Omental fat pad (tissue), 4 donors: ENCODE results near the gene MTA3. TPM values are rescaled to one million over a fixed set of nuclear protein-coding genes. Genes with fewer than 3 reads are reported as not detected.

ENCODE experiments used
- ATAC-seq: fragments of 150-250 bp; one replicate; pipeline ENCODE4 v1.9.1; 2016; ENCODE audit warnings: mild to moderate bottlenecking, moderate library complexity; ENCODE audit not compliant: low FRiP score
- DNase-seq: peaks from one replicate; pipeline ENCODE4 v3.0.0-alpha.2; 2019; ENCODE audit warnings: low spot score
- CTCF ChIP-seq, 3 donors: fragments of 450-650 bp; IDR thresholded peaks; one replicate each; pipeline ENCODE4 v1.5.1; 2016 to 2017; ENCODE audit warnings: antibody characterized with exemption in 3 of 3, mild to moderate bottlenecking in 3 of 3, moderate library complexity in 2 of 3
- total RNA-seq, 4 donors: library from RNA; depleted of rRNA; stranded (reverse); fragments of >200 nt; gene quantifications; one replicate each; pipeline ENCODE4 v1.1.0, GENCODE V29; 2016

MTA3 gene
- 10 to 100 TPM; 10.8 to 36.6 (median 25.2) TPM for total RNA-seq

DNA sequence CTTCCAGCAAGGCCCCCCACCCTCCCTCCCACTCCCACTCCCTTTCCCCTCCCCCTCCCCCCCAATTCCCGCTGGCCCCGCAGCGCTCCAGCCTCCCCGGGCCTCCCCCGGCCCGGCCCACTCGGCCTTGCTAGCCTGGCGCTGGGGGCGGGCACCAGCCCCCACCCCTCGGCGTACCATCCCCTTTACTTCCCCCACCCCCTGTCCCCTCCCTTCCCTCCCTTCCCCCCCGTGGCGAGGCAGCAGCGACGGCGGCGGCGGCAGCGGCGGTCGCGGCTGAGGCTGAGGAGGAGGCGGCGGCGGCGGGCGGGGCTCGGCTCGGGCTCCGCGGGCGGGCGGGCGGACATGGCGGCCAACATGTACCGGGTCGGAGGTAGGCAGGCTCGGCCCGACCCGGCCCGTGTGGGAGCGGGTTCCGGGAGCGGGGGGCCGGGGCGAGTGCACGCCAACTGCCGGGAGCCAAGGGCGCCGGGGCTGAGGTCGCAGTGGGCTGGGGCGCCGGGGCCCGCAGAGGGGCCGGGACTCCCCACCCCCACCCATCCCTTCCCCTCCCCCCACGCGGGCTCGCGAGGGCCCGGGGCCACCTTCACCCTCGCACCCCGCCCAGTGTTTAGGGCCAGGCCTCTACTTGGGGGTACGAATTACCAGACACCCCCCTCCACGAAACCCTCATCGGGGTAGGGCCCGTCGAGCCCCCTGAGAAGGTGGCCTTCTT, at the start of gene MTA3:
TSS of gene MTA3 (plus strand) at position 232 of the 715 bp plus-strand sequence. CDS start at position 346, 114 bp downstream.
- DNase-seq (no peak), ATAC-seq (peak; percentile 59)
- no peak for TF ChIP-seq CTCF (IDR thresholded peaks at IDR 0.05)

- DNase-seq, result no peak
- no peak for TF ChIP-seq CTCF (IDR thresholded peaks at IDR 0.05)
- no peak for ATAC-seq
These were observed 48.8 kb upstream of the MTA3 start for GRCh38 chr2:42519624-42520023.

DNA sequence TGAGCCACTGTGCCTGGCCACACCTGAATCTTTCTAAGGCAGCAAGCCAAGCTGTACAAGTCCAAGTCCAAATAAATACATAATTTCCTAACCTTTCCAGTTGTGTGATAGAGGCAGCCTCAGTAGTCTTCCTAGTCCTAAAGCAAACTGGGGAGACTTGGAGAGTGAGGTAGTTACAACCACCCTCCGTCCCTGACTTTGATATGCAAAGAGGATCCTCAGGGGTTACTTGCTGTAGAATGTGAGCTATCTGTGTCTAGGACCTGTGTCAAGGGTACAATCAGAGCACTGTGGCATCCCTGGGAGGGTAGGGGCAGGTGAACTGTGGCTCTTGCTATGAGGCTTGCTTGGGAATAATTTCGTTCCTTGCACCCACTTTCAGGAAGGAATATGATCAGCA, 46.4 kb upstream of the MTA3 start:
- ATAC-seq (no peak), DNase-seq (no peak)
- TF ChIP-seq CTCF (IDR thresholded peaks at IDR 0.05), result no peak

- no peak for ATAC-seq
- no peak for TF ChIP-seq CTCF (IDR thresholded peaks at IDR 0.05)
- DNase-seq, result no peak
These were observed 45.1 kb upstream of the MTA3 start for GRCh38 chr2:42523341-42523740.

DNA sequence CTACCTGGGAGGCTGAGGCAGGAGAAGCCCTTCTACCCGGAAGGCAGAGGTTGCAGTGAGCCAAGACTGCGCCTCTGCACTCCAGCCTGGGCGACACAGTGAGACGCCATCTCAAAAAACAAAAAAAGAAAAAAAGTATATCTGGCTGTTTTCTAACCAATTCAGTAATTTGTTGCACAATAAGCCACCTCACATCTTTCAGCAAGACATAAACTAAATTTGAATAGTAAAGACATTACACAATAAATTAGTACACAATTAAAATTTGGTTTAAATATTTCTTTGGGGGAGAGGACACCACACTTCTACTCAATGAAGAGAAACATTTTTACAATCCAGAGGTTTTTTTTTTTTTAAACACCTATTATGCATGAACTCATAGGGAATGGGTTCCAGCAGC, 36.0 kb upstream of the MTA3 start:
- ATAC-seq, result no peak
- no peak for TF ChIP-seq CTCF (IDR thresholded peaks at IDR 0.05)
- no peak for DNase-seq

- TF ChIP-seq CTCF (IDR thresholded peaks at IDR 0.05), result no peak
- no peak for ATAC-seq
- no peak for DNase-seq
These were observed 30.9 kb upstream of the MTA3 start for GRCh38 chr2:42537493-42537892.

- no peak for DNase-seq
- no peak for TF ChIP-seq CTCF (IDR thresholded peaks at IDR 0.05)
- ATAC-seq, result no peak
These were observed 25.6 kb upstream of the MTA3 start for GRCh38 chr2:42542871-42543270.
